ENCODE measurements around the gene RNF11. TPM values are rescaled to one million over a fixed set of nuclear protein-coding genes. Genes with fewer than 3 reads are reported as not detected.

RNF11 gene
- total RNA-seq, 1 donor from 2014 or later, result 100 TPM

DNA sequence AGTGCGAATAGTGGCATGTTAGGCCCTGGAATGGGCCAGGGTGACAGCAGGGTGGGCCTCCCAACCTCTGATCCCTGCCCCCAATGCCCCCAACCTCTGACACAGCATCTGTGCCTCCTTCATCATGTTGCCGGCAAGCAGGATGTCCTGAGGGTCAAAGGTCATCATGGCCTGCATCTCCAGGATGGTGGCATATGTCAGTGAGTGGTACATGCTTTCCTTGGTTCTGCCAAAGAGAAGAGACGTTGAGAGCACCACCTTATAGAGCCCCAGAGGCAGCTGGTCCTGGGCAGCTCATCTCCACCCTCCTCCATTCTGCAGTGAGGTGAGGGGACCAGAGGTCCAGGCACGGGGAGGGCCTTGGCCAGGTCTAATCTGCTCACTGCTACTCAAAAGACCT lies 76.6 kb downstream of the RNF11 start:
- no peak for DNase-seq (ENCODE audit: extremely low spot score, unreplicated experiment)
- TF ChIP-seq, protein P1, sequence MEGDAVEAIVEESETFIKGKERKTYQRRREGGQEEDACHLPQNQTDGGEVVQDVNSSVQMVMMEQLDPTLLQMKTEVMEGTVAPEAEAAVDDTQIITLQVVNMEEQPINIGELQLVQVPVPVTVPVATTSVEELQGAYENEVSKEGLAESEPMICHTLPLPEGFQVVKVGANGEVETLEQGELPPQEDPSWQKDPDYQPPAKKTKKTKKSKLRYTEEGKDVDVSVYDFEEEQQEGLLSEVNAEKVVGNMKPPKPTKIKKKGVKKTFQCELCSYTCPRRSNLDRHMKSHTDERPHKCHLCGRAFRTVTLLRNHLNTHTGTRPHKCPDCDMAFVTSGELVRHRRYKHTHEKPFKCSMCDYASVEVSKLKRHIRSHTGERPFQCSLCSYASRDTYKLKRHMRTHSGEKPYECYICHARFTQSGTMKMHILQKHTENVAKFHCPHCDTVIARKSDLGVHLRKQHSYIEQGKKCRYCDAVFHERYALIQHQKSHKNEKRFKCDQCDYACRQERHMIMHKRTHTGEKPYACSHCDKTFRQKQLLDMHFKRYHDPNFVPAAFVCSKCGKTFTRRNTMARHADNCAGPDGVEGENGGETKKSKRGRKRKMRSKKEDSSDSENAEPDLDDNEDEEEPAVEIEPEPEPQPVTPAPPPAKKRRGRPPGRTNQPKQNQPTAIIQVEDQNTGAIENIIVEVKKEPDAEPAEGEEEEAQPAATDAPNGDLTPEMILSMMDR (IDR thresholded peaks at IDR 0.05), result no peak
- Mint-ChIP-seq H3K27me3 (ENCODE audit: unreplicated experiment) (no peaks in the 10 kb centered on the region), H3K4me3 (ENCODE audit: unreplicated experiment) (no peak overlapping the region), H3K9me3 (ENCODE audit: unreplicated experiment) (no peaks in the 10 kb centered on the region), H3K36me3 (ENCODE audit: unreplicated experiment) (no peaks in the 10 kb centered on the region), H3K27ac (ENCODE audit: unreplicated experiment) (no peak overlapping the region), H3K4me1 (ENCODE audit: unreplicated experiment) (peaks cover 8% of the 10 kb centered on the region)

DNA sequence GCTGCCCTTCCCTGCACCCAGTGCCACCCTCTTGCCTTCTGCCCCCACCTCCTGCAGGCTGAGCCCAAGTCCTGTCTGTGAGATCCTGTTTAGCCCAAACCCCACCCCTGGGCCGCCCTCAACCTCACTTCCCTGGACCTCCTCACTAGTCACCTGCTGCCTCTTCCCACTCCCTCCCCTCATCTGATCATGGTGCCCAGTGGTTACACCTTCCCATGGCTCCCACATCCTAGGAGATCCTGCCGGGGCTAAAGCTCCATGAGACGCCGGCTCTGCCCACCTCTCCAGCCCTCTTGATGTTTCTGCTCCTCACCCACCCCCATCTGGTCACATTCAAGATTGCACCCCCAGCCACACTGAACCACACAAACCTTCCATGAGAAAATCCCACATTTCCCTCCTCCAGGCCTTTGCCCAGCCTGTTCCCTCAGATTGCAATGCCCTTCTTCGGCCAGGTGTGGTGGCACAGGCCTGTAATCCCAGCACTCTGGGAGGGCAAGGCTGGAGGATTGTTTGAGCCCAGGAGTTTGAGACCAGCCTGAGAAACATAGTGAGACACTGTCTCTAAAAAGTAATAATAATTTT lies 77.3 kb downstream of the RNF11 start:
- Mint-ChIP-seq H3K4me1 (ENCODE audit: unreplicated experiment) (peaks cover 8% of the 10 kb centered on the region), H3K9me3 (ENCODE audit: unreplicated experiment) (no peaks in the 10 kb centered on the region), H3K27ac (ENCODE audit: unreplicated experiment) (no peak overlapping the region), H3K36me3 (ENCODE audit: unreplicated experiment) (no peaks in the 10 kb centered on the region), H3K27me3 (ENCODE audit: unreplicated experiment) (no peaks in the 10 kb centered on the region), H3K4me3 (ENCODE audit: unreplicated experiment) (no peak overlapping the region)
- TF ChIP-seq, protein P1 (IDR thresholded peaks at IDR 0.05), result peak; percentile 34
- DNase-seq (ENCODE audit: extremely low spot score, unreplicated experiment), result no peak

DNA sequence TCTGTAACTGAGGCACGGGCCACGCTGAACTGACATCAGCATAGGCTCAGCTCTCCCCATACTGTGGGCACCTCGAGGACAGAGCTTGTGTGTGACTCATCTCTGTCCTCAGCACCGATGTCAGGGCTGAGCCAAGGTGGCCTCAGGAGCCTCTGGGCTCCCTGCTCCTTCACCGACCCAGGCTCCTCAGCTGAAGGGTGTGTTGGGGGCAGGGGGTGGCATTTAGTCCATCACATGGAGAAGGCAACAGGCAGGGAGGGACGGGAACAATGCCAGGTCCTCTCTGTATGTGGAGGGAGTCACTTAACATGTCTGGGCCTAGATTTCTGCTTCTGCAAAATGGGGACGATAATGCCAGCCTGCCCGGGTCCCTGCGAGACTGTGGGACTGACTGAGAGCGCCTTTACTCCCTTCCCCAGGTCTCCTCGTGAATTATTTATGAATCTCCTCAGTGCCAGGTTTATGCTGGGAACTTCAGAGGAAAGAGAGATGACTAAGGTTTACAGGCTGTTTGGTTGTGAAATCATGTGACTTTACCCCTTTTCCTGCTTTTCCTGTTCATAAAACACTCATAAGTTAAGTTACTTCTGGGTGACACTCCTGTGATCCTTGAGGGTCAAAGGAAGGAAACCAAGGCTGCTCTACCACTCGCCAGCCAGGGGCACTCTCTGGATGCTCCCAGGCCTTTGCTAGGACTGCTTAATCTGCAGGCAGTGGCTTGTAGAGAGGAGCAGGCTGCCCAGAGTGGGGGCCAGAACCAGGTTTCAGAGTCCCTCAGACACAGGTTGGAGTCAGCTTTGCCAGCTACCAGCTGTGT lies 78.1 kb downstream of the RNF11 start:
- H3K9me3 Mint-ChIP-seq (ENCODE audit: unreplicated experiment), result no peaks in the 10 kb centered on the region
- H3K4me1 Mint-ChIP-seq (ENCODE audit: unreplicated experiment), result peaks cover 8% of the 10 kb centered on the region
- H3K36me3 Mint-ChIP-seq (ENCODE audit: unreplicated experiment), result no peaks in the 10 kb centered on the region
- TF ChIP-seq, protein P1 (IDR thresholded peaks at IDR 0.05), result no peak
- H3K27ac Mint-ChIP-seq (ENCODE audit: unreplicated experiment), result no peak overlapping the region
- H3K4me3 Mint-ChIP-seq (ENCODE audit: unreplicated experiment), result no peak overlapping the region
- H3K27me3 Mint-ChIP-seq (ENCODE audit: unreplicated experiment), result no peaks in the 10 kb centered on the region
- no peak for DNase-seq (ENCODE audit: extremely low spot score, unreplicated experiment)

DNA sequence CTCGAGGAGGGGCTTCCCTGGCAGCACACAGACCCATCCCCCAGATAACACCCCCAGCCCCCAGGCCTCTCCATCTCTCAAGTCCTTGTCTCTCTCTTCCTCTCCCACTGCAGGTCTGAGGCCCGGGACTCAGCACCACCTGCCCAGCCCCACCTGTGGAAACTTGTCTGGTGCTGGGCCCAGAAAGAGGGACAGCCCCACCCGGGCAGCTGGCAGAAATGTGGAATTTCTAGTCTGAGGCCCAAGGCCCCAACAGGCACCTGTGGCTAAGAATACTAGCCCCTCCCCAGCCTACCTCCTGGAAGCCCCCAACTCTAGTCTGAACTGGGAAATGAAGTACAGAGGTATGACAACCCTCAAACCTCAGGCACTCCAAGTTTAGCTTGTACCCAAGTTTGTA lies 78.9 kb downstream of the RNF11 start:
- Mint-ChIP-seq H3K27me3 (ENCODE audit: unreplicated experiment) (no peaks in the 10 kb centered on the region), H3K4me1 (ENCODE audit: unreplicated experiment) (peaks cover 8% of the 10 kb centered on the region), H3K36me3 (ENCODE audit: unreplicated experiment) (no peaks in the 10 kb centered on the region), H3K27ac (ENCODE audit: unreplicated experiment) (no peak overlapping the region), H3K9me3 (ENCODE audit: unreplicated experiment) (no peaks in the 10 kb centered on the region), H3K4me3 (ENCODE audit: unreplicated experiment) (no peak overlapping the region)
- no peak for DNase-seq (ENCODE audit: extremely low spot score, unreplicated experiment)
- TF ChIP-seq, protein P1 (IDR thresholded peaks at IDR 0.05), result no peak

DNA sequence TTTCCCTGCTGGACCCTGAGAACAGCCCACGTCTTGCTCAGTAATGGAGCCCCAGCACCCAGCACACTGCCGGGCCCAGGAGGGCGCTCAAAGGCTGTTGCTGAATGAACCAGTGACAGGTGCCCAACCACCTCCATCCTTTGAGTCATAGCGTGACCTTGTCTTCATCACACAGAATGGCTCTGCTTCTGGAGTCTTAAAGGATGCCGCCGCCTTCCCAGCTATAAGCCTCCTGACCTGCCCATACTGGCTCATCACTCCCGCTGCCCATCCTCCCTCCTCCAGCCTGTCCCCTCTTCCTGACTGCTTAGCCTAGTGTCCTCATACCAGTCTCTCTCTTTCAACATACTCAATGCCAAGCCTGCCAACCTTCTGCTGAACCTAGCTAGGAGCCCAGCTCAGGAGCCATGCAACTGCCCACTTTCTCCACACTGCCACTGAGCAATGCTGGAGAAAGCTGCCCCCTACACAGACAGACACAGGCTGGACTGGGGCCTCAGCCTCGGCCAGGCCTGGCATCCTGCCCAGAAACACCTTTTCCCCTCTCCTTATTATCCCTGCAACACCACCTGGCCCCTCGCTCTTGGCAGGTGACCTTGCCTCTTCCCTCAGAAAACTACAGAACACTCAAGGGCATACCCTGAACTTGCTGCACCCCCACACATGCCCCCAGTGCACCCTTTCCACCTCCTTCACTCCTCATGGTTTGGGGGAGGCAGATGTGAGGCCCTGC lies 80.2 kb downstream of the RNF11 start:
- Mint-ChIP-seq H3K36me3 (ENCODE audit: unreplicated experiment) (no peaks in the 10 kb centered on the region), H3K4me1 (ENCODE audit: unreplicated experiment) (peaks cover 8% of the 10 kb centered on the region), H3K27ac (ENCODE audit: unreplicated experiment) (no peak overlapping the region), H3K4me3 (ENCODE audit: unreplicated experiment) (no peak overlapping the region), H3K27me3 (ENCODE audit: unreplicated experiment) (no peaks in the 10 kb centered on the region), H3K9me3 (ENCODE audit: unreplicated experiment) (no peaks in the 10 kb centered on the region)
- TF ChIP-seq, protein P1 (IDR thresholded peaks at IDR 0.05), result no peak
- no peak for DNase-seq (ENCODE audit: extremely low spot score, unreplicated experiment)
